GM19023 (cell line): ENCODE results near the gene BCL2L1.
A peak's percentile ranks its signal among the peaks of the same experiment; 100 is the strongest.

ENCODE experiments used
- ATAC-seq: cut with Tn5 transposase; IDR thresholded peaks from one replicate; pipeline ENCODE4 v1.9.1; 2021; ENCODE audit warnings: mild to moderate bottlenecking, moderate library complexity; ENCODE audit not compliant: unreplicated experiment

Gene BCL2L1

GRCh38 chr20:31731321-31731717 is 8.7 kb upstream of the BCL2L1 start:
- ATAC-seq, result no peak

- peak; percentile 89 for ATAC-seq
Observed at GRCh38 chr20:31723319-31724078, 831 bp upstream of the BCL2L1 start.

DNA sequence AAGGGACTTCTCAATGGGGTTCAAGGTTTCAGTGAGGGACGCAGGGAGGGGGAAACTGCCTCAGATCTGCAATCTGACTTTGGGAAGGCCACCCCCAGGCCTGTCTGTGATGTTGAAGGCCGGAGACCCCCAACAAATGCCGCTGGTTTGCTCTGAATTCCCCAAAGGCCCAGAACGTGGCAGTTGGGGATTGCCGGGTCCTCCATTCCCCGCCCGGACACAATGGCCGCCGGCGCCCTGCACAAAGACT is 326 bp upstream of the BCL2L1 start:
- ATAC-seq, result peak; percentile 25

DNA sequence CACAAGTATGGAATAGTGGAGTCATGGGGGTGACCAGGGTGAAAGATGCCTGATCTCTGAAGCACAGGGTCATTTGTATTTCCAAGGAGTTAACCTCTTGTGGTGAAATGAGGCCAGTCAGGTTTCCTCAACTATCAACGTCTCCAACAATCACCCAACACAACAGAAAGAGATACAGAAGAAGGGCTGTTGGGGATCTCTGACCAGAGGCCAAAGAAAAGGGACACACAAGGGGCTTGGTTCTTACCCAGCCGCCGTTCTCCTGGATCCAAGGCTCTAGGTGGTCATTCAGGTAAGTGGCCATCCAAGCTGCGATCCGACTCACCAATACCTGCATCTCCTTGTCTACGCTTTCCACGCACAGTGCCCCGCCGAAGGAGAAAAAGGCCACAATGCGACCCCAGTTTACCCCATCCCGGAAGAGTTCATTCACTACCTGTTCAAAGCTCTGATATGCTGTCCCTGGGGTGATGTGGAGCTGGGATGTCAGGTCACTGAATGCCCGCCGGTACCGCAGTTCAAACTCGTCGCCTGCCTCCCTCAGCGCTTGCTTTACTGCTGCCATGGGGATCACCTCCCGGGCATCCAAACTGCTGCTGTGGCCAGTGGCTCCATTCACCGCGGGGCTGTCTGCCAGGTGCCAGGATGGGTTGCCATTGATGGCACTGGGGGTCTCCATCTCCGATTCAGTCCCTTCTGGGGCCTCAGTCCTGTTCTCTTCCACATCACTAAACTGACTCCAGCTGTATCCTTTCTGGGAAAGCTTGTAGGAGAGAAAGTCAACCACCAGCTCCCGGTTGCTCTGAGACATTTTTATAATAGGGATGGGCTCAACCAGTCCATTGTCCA is 1.0 kb downstream of the BCL2L1 start:
- no peak for ATAC-seq

- no peak for ATAC-seq
Observed at GRCh38 chr20:31720486-31721407, 1.9 kb downstream of the BCL2L1 start.

DNA sequence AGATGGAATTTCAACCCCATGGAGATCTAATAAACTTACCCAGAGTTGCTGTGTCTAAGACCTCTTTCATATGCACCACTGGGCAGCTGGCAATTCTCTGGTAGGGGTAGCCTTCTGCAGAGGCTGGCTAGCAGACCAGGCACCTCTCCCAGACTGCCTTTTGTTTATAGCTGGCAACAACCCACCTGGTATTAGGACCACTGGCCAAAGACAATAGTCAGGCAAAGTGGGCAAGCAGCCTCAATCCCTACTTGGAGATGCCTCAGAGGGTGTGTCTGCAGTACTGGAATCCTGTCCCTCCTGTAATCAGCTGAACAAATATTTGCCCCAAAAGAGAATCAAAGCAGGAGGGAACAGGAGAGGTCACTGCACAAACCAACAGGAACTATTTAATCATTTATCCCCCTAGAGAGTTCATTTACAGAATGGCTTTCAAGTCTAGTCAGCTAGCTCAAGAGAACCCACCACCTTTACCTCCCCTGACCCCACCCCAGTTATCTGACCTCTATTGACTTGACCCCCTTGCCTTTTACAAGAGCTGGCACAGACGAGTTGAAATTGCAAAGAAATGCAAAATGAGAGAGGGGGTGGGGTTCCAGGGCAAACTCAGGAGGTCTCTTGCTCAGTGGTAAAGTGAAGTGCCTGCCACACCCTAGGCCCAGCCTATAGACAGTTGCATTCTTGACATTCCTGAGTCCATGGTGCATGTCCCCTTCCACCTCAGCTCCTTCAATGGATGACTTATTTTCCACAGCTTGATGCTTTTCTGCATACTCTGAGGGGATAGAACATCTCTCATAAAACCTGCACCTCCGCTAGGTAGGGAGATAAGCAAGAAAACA is 2.8 kb downstream of the BCL2L1 start:
- ATAC-seq, result no peak

GRCh38 chr20:31718952-31719643 is 3.6 kb downstream of the BCL2L1 start:
- no peak for ATAC-seq

GRCh38 chr20:31717478-31718201 is 5.0 kb downstream of the BCL2L1 start:
- ATAC-seq, result peak; percentile 48

- peak; percentile 23 for ATAC-seq
Observed at GRCh38 chr20:31716818-31717477, 5.7 kb downstream of the BCL2L1 start.

DNA sequence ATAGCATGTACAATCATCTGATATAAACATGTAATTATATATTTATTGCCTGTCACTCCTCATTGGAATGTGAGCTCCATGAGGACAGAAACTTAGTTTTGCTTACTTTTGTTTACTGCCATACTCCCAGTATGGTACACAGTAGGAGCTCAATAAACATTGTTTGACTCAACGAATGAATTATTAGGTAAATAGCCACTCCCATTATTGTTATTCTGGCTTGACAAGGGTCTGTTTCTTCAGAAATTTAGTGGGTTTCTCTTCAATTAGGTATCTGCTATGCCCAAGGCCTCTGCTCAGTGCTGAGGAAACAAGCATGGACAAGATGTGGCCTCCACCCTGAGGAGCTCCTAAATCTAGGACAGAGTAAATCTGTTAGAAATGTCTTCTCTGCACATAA is 6.3 kb downstream of the BCL2L1 start:
- ATAC-seq, result no peak

DNA sequence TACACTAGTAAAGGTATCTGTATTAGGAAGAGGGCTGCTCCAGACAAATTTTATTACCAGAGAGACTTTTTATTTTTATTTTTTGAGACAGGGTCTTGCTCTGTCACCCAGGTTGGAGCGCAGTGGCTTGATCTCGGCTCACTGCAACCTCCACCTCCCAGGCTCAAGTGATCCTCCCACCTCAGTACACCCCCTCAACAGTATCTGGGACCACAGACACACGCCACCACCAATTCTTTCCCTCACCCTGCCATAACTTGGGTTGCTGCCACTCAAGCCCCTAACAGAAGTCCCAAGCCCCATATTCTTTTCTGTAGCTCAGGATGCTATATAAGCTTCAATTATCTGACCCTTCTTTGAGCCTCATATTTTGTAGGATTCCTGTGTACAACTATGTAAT is 6.9 kb downstream of the BCL2L1 start:
- ATAC-seq, result no peak

- ATAC-seq, result no peak
Observed at GRCh38 chr20:31713312-31714273, 9.1 kb downstream of the BCL2L1 start.

DNA sequence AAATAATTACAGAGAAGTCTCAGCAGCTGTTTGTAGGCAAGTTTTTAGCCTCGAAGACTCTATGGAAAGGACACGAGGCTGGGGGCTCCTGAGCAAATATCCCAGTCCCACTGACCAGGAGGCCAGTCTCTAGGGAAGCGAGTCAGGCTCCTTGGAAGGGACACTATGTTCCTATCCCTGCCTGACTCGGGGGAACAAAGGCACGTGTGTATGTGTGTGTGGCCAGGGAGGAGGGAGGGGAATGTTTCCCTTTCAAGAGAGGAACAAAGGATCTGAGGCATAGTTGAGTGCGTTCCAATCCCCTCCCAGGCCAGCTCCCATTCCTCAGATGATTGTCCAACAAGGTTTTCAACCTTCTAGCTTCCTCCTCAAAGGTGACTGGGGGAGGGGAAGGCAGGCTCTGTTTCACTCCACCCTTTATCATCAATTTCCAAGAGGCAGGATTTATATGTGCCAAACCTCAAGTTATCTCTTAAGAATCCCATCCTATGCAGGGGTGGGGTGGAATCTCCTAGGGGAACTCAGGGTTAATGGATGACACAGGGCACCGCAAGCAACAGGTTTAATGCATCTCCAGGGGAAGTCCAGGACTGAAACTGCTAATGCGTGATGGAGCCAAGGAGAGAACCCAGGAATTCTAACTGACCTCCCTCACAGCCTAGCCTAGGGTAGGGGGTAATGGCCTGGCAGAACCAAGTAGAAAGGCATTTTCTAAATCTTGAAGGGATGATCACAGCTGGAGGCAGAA is 9.9 kb downstream of the BCL2L1 start:
- no peak for ATAC-seq

DNA sequence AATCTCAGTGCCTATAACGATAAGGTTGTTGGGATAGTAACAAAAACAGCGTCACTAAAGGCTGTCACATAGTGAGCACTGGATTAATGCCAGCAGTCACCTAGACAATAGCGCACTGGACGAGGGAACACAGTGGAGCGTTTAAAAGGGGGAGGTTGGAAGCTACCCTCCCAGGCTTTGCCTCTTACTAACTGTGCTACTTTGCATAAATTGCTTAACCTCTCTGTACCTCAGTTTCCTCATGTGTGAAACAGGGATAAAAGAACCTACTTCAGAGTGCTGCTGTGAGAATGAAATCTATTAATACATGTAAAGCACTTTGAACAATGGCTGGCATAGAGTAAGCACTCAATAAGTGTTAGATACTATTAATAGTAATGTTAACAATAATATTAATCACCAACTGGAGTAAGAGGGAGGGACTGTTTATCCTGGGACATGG is 10.5 kb downstream of the BCL2L1 start:
- no peak for ATAC-seq

DNA sequence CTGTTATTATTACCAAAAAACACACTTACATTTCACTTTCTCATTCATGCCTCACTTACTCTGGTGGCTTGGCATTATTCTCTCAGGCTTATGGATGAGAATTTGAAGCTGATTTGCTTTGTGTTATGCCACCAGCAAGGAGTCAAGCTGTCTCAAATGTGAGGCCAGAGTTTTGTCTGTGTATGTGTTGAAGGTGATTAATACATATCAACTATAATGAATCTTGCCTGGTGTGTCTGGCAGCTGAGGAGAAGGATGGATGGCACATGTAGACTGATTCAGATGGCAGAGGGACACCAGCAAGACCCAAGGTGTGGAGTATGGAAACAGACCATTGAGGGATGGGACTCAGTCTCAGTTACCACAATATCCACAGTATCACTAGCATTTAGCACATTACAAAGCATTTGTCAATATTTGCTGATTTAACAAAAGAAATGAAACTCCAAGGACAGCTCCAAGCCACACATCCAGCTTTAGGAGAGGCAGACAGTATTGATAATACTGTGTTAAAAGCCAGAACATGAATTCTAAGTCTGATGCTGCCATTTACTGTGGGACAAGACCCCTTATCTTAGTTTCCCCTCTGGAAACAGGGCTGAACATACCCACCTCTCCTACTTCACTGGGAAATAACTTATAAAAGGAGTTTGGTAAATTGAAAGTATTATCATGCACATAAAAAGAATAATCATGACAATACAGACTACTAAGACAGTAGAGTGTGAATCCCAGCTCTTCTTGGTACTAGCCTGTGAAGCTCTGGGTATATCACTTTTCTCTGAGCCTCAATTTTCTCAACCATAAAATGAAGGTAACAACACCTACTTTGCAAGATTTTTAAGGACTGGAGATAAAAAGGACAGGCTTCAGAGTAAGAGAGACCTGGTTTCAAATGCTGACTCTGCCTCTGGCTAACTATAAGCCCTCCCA is 11.2 kb downstream of the BCL2L1 start:
- ATAC-seq, result no peak
